Measurements from ENCODE around the gene FAM120A.

The FAM120A gene

GRCh38 chr9:93558503-93558902 is 107.0 kb downstream of the FAM120A start:
- DNase-seq (ENCODE audit: low spot score) = no peak

GRCh38 chr9:93560991-93561390 is 109.5 kb downstream of the FAM120A start:
- no peak for DNase-seq (ENCODE audit: low spot score)

GRCh38 chr9:93562157-93562556 is 110.7 kb downstream of the FAM120A start:
- DNase-seq (ENCODE audit: low spot score) = no peak

- DNase-seq (ENCODE audit: low spot score) = no peak
These were observed 113.6 kb downstream of the FAM120A start for GRCh38 chr9:93565089-93565488.

GRCh38 chr9:93566408-93567270 is 115.2 kb downstream of the FAM120A start:
- DNase-seq (ENCODE audit: low spot score) = peak; percentile 98

- DNase-seq (ENCODE audit: low spot score) = no peak
These were observed 115.9 kb downstream of the FAM120A start for GRCh38 chr9:93567271-93567959.

- no peak for DNase-seq (ENCODE audit: low spot score)
These were observed 116.7 kb downstream of the FAM120A start for GRCh38 chr9:93568169-93568568.

- DNase-seq (ENCODE audit: low spot score) = no peak
These were observed 118.2 kb downstream of the FAM120A start for GRCh38 chr9:93569621-93570174.

- no peak for DNase-seq (ENCODE audit: low spot score)
These were observed 120.7 kb downstream of the FAM120A start for GRCh38 chr9:93572221-93572620.

GRCh38 chr9:93572636-93573515 is 121.4 kb downstream of the FAM120A start:
- DNase-seq (ENCODE audit: low spot score) = no peak

- DNase-seq (ENCODE audit: low spot score) = no peak
These were observed 122.0 kb downstream of the FAM120A start for GRCh38 chr9:93573516-93573828.

GRCh38 chr9:93574091-93574899 is 122.8 kb downstream of the FAM120A start:
- DNase-seq (ENCODE audit: low spot score) = no peak

- no peak for DNase-seq (ENCODE audit: low spot score)
These were observed 123.7 kb downstream of the FAM120A start for GRCh38 chr9:93574900-93575795.

GRCh38 chr9:93575796-93576257 is 124.3 kb downstream of the FAM120A start:
- peak; percentile 24 for DNase-seq (ENCODE audit: low spot score)

- DNase-seq (ENCODE audit: low spot score) = no peak
These were observed 125.0 kb downstream of the FAM120A start, which contains the start of gene PHF2 for GRCh38 chr9:93576258-93577077. PHF2 (plus strand) TSS chr9:93576584; CDS start chr9:93576774, 190 bp downstream.

- no peak for DNase-seq (ENCODE audit: low spot score)
These were observed 125.8 kb downstream of the FAM120A start for GRCh38 chr9:93577078-93577974.

- DNase-seq (ENCODE audit: low spot score) = no peak
These were observed 126.6 kb downstream of the FAM120A start for GRCh38 chr9:93577975-93578682.
